Lung (tissue), 12 donors: ENCODE results near the gene TBC1D5. TPM values are rescaled to one million over a fixed set of nuclear protein-coding genes. Genes with fewer than 3 reads are reported as not detected.

Experiments
- ATAC-seq: fragments of 200-7000 bp; cut with Tn5 transposase; one replicate; pipeline ENCODE4 v1.9.1; 2020; ENCODE audit warnings: moderate number of reproducible peaks; ENCODE audit not compliant: insufficient read depth, low FRiP score
- DNase-seq, 3 donors: peaks; one replicate each; pipeline ENCODE4 v3.0.0-alpha.2; 2013 to 2017
- H3K27ac ChIP-seq, 2 donors: one replicate each; pipeline ENCODE4 v1.5.1; 2013; ENCODE audit warnings: mild to moderate bottlenecking in 2 of 2, moderate library complexity in 2 of 2, control low read depth in 1 of 2, inconsistent platforms in 1 of 2, low read depth in 1 of 2, low read length in 1 of 2
- H3K27me3 ChIP-seq, 3 donors: one replicate each; pipeline ENCODE4 v1.5.1; 2013; ENCODE audit warnings: low read length in 2 of 3; ENCODE audit not compliant: control insufficient read depth in 3 of 3, insufficient read depth in 3 of 3
- H3K36me3 ChIP-seq, 4 donors: one replicate each; pipeline ENCODE4 v1.5.1; 2013; ENCODE audit warnings: low read length in 4 of 4, mild to moderate bottlenecking in 1 of 4, moderate library complexity in 1 of 4; ENCODE audit not compliant: control insufficient read depth in 4 of 4, insufficient read depth in 4 of 4
- H3K4me1 ChIP-seq, 5 donors: one replicate each; pipeline ENCODE4 v1.5.1; 2013; ENCODE audit warnings: low read length in 5 of 5, mild to moderate bottlenecking in 2 of 5, moderate library complexity in 1 of 5; ENCODE audit not compliant: control insufficient read depth in 5 of 5, insufficient read depth in 5 of 5
- H3K4me3 ChIP-seq: one replicate; pipeline ENCODE4 v1.5.1; 2013; ENCODE audit warnings: mild to moderate bottlenecking, control low read depth, moderate library complexity
- H3K9ac ChIP-seq, 2 donors: one replicate each; pipeline ENCODE4 v1.5.1; 2013; ENCODE audit warnings: low read length in 2 of 2, control low read depth in 1 of 2; ENCODE audit not compliant: insufficient read depth in 1 of 2
- H3K9me3 ChIP-seq, 4 donors: one replicate each; pipeline ENCODE4 v1.5.1; 2013; ENCODE audit warnings: low read length in 3 of 4, mild to moderate bottlenecking in 1 of 4, moderate library complexity in 1 of 4; ENCODE audit not compliant: control insufficient read depth in 4 of 4, insufficient read depth in 3 of 4
- CTCF ChIP-seq: IDR thresholded peaks from 2 replicates; pipeline ENCODE4 v1.5.1; 2012; ENCODE audit warnings: mild to moderate bottlenecking; ENCODE audit errors: control extremely low read depth, extremely low read depth
- WGBS, 2 donors: extraction: QIAGEN DNeasy Blood & Tissue Kit; methylation state at CpG; one replicate each; pipeline ENCODE4 v1.1.7; 2013; 5-methylcytosine and 5-hydroxymethylcytosine counted together
- polyA plus RNA-seq, 2 donors: library from polyadenylated mRNA; stranded (reverse); fragments of 200-250 nt; gene quantifications; one replicate each; pipeline ENCODE4 v1.2.1, GENCODE V29; 2013
- total RNA-seq, 2 donors: library from RNA; depleted of rRNA in 1 of 2; stranded (reverse); fragments of >200 nt in 1 of 2; gene quantifications; one replicate each; pipeline ENCODE4 v1.2.1, GENCODE V29; 2014 to 2021
- donor health status: control.
- donor health status: control.
- donor health status: Bipolar disorder and iron deficiency.
- donor health status: healthy.
- donor health status: DM: yes; HTN: yes; CAD: no.

Gene TBC1D5
- total and polyA plus RNA-seq, 4 donors = 8.7 to 111 (median 39.6) TPM

DNA sequence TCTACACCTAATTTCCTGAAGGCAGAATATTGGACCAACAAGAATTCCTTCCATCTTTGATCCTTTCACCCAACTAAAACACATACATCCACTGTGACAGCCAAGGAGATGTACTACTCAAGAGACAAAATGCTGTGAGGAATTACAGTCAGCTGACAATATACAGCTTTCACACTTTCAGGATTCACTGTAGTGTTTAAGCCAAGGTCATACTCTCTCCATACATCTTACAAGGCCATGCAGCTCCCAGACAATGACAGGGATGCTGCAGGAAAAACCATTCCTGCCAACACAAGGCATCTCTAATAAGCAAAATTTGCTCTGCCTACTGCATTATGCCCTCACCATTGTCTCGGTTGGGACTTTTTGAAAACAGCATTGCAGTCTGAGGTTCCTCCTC is 170.7 kb downstream of the TBC1D5 start:
- Histone ChIP-seq H3K27me3 (no peaks in the 10 kb centered on the region), H3K4me1 (peaks cover 0 to 8% (median 0%) of the 10 kb centered on the region in 5 donors), H3K9ac (no peak overlapping the region), H3K27ac (no peak overlapping the region), H3K4me3 (no peak overlapping the region), H3K36me3 (no peaks in the 10 kb centered on the region), H3K9me3 (no peaks in the 10 kb centered on the region)
- WGBS, 2 donors = 89 to 91% methylated on average over 1 of the region's 1 CpG
- no peak for ATAC-seq
- no peak for TF ChIP-seq CTCF
- DNase-seq = no peak

GRCh38 chr3:17562845-17563244 is 179.6 kb downstream of the TBC1D5 start:
- Histone ChIP-seq H3K27me3 (no peaks in the 10 kb centered on the region), H3K4me3 (no peak overlapping the region), H3K4me1 (no peaks in the 10 kb centered on the region), H3K27ac (no peak overlapping the region), H3K9me3 (no peaks in the 10 kb centered on the region), H3K9ac (no peak overlapping the region), H3K36me3 (no peaks in the 10 kb centered on the region)
- TF ChIP-seq CTCF = no peak
- WGBS, 2 donors = 97 to 98% methylated on average over 3 of the region's 3 CpGs
- DNase-seq (no peak), ATAC-seq (no peak)

- Histone ChIP-seq H3K4me1 (no peaks in the 10 kb centered on the region), H3K9me3 (peaks cover 0 to 2% (median 0%) of the 10 kb centered on the region in 4 donors), H3K27me3 (no peaks in the 10 kb centered on the region), H3K4me3 (no peak overlapping the region), H3K27ac (no peak overlapping the region), H3K9ac (no peak overlapping the region), H3K36me3 (no peaks in the 10 kb centered on the region)
- no peak for TF ChIP-seq CTCF
- 95 to 98% methylated on average over 3 of the region's 3 CpGs for WGBS, 2 donors
- DNase-seq (no peak), ATAC-seq (no peak)
These were observed 183.9 kb downstream of the TBC1D5 start for GRCh38 chr3:17558565-17558964.
